ENCODE measurements around the gene ADGRV1. TPM values are rescaled to one million over a fixed set of nuclear protein-coding genes. Genes with fewer than 3 reads are reported as not detected.

Gene ADGRV1
- total and polyA plus RNA-seq, 2 donors, result 2.2 to 5.1 TPM

GRCh38 chr5:91146905-91147600, 588.5 kb downstream of the ADGRV1 start:
- no peak overlapping the region for H3K27ac ChIP-seq (ENCODE audit: low read depth in 1 of 2, low read length in 1 of 2)
- H3K36me3 ChIP-seq (ENCODE audit: control insufficient read depth in 2 of 2, insufficient read depth in 2 of 2, low read length in 1 of 2), result no peaks in the 10 kb centered on the region

DNA sequence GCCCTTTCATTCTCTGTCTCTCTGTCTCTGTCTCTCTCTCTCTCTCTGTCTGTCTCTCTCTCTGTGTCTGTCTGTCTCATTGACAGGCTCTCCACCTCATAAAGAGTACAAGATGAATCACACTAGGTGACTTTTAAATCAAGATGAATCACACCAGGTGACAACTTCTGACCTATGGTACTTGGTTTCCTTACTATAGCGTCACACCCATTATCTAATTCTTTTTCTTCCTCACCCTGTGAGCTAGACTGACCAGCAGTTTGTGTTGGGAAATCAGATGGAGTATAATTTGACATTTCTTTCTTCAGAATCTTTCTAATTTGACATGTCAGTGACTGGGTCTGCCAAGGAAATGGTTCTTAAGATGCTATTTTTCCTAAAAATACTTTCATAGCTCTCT, 591.6 kb downstream of the ADGRV1 start:
- WGBS, result 91% methylated on average over 1 of the region's 1 CpG

More at GRCh38 chr5:91146905-91147600, 588.5 kb downstream of the ADGRV1 start:
- 95% methylated on average over 4 of the region's 4 CpGs for WGBS
- DNase-seq (ENCODE audit: low read depth in 6 of 9, low spot score in 9 of 9), result no peak
- Histone ChIP-seq H3K9me3 (ENCODE audit: control insufficient read depth in 2 of 2, insufficient read depth in 1 of 2, low read length in 1 of 2) (peaks cover 0 to 6% of the 10 kb centered on the region in 2 donors), H3K4me3 (ENCODE audit: low read length in 2 of 2) (no peak overlapping the region), H3K27me3 (ENCODE audit: control insufficient read depth in 2 of 2, insufficient read depth in 1 of 2, low read length in 1 of 2) (no peaks in the 10 kb centered on the region), H3K4me1 (ENCODE audit: control insufficient read depth in 2 of 2, insufficient read depth in 2 of 2, low read length in 2 of 2) (no peaks in the 10 kb centered on the region)

GRCh38 chr5:91150636-91151035, 592.0 kb downstream of the ADGRV1 start:
- Histone ChIP-seq H3K4me3 (ENCODE audit: low read length in 2 of 2) (no peak overlapping the region), H3K36me3 (ENCODE audit: control insufficient read depth in 2 of 2, insufficient read depth in 2 of 2, low read length in 1 of 2) (no peaks in the 10 kb centered on the region), H3K27me3 (ENCODE audit: control insufficient read depth in 2 of 2, insufficient read depth in 1 of 2, low read length in 1 of 2) (no peaks in the 10 kb centered on the region), H3K9me3 (ENCODE audit: control insufficient read depth in 2 of 2, insufficient read depth in 1 of 2, low read length in 1 of 2) (peaks cover 0 to 6% of the 10 kb centered on the region in 2 donors), H3K4me1 (ENCODE audit: control insufficient read depth in 2 of 2, insufficient read depth in 2 of 2, low read length in 2 of 2) (no peaks in the 10 kb centered on the region), H3K27ac (ENCODE audit: low read depth in 1 of 2, low read length in 1 of 2) (no peak overlapping the region)
- no peak for DNase-seq (ENCODE audit: low read depth in 6 of 9, low spot score in 9 of 9)

More for the DNA sequence above, 591.6 kb downstream of the ADGRV1 start:
- Histone ChIP-seq H3K36me3 (ENCODE audit: control insufficient read depth in 2 of 2, insufficient read depth in 2 of 2, low read length in 1 of 2) (no peaks in the 10 kb centered on the region), H3K27ac (ENCODE audit: low read depth in 1 of 2, low read length in 1 of 2) (no peak overlapping the region), H3K27me3 (ENCODE audit: control insufficient read depth in 2 of 2, insufficient read depth in 1 of 2, low read length in 1 of 2) (no peaks in the 10 kb centered on the region), H3K9me3 (ENCODE audit: control insufficient read depth in 2 of 2, insufficient read depth in 1 of 2, low read length in 1 of 2) (peaks cover 0 to 6% of the 10 kb centered on the region in 2 donors), H3K4me1 (ENCODE audit: control insufficient read depth in 2 of 2, insufficient read depth in 2 of 2, low read length in 2 of 2) (no peaks in the 10 kb centered on the region), H3K4me3 (ENCODE audit: low read length in 2 of 2) (no peak overlapping the region)
- no peak for DNase-seq (ENCODE audit: low read depth in 6 of 9, low spot score in 9 of 9)

DNA sequence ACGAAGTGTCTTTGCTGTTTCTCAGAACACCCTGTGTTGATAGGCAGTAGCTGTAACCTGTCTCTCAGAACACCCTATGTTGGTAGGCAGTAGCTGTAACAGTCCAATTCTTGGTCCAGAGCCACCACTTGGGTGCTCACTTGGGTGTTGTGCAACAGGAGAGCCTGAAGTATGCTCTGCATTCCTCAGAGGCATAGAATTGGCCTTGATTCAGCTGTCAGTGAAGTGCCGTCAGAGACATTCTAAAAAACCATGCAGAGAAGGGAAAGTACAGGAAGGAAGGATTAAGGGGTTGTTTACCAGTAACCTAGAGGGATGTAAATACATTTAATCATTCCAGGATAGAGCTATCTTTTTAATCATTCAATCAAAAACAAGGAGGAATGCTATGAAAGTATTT, 593.4 kb downstream of the ADGRV1 start:
- DNase-seq (ENCODE audit: low read depth in 6 of 9, low spot score in 9 of 9), result peak in 1 of 9 donors; percentile 8
- Histone ChIP-seq H3K27ac (ENCODE audit: low read depth in 1 of 2, low read length in 1 of 2) (no peak overlapping the region), H3K4me3 (ENCODE audit: low read length in 2 of 2) (no peak overlapping the region), H3K36me3 (ENCODE audit: control insufficient read depth in 2 of 2, insufficient read depth in 2 of 2, low read length in 1 of 2) (no peaks in the 10 kb centered on the region), H3K9me3 (ENCODE audit: control insufficient read depth in 2 of 2, insufficient read depth in 1 of 2, low read length in 1 of 2) (peaks cover 0 to 6% of the 10 kb centered on the region in 2 donors), H3K4me1 (ENCODE audit: control insufficient read depth in 2 of 2, insufficient read depth in 2 of 2, low read length in 2 of 2) (no peaks in the 10 kb centered on the region), H3K27me3 (ENCODE audit: control insufficient read depth in 2 of 2, insufficient read depth in 1 of 2, low read length in 1 of 2) (no peaks in the 10 kb centered on the region)
- WGBS, result 74% methylated on average over 2 of the region's 2 CpGs

DNA sequence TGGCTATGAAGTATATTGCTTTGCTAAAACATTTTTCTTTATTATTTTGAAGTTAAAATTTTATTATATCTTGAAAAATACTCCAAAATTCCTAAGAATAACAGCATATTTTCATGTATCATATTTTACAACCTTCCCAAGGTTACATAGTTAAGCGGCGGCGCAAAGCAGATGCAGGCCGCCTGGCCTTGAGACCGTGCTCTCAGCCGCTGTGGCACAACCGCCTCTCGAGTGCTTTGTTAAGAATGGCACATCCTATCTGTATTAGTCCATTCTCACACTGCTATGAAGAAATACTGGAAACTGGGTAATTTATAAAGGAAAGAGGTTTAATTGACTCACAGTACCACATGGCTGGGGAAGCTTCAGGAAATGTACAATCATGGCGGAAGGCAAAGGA, 595.7 kb downstream of the ADGRV1 start:
- no peak overlapping the region for H3K27ac ChIP-seq (ENCODE audit: low read depth in 1 of 2, low read length in 1 of 2)
- no peaks in the 10 kb centered on the region for H3K27me3 ChIP-seq (ENCODE audit: control insufficient read depth in 2 of 2, insufficient read depth in 1 of 2, low read length in 1 of 2)
- H3K4me1 ChIP-seq (ENCODE audit: control insufficient read depth in 2 of 2, insufficient read depth in 2 of 2, low read length in 2 of 2), result no peaks in the 10 kb centered on the region
- no peaks in the 10 kb centered on the region for H3K9me3 ChIP-seq (ENCODE audit: control insufficient read depth in 2 of 2, insufficient read depth in 1 of 2, low read length in 1 of 2)
- DNase-seq (ENCODE audit: low read depth in 6 of 9, low spot score in 9 of 9), result no peak
- no peak overlapping the region for H3K4me3 ChIP-seq (ENCODE audit: low read length in 2 of 2)
- 99% methylated on average over 9 of the region's 9 CpGs for WGBS
- H3K36me3 ChIP-seq (ENCODE audit: control insufficient read depth in 2 of 2, insufficient read depth in 2 of 2, low read length in 1 of 2), result no peaks in the 10 kb centered on the region

DNA sequence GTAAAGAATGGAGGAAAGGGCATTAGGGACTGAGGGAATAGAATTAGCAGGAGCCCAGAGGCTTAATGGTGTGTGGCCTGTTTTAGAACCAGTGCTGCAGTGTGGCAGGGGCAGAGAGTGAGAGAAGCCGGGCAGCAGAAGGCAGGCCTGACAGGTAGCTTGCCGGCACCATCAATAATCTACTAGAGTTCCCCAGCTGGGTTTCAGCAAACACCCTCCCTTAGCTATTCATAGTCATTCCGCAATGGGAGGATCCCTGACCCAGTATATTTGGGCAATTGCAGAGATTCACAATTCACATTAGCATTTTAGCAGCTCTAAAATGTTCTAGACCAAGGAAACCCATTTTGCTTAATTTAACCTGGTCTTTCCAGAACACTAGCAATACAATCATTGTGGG, 596.7 kb downstream of the ADGRV1 start:
- no peaks in the 10 kb centered on the region for H3K4me1 ChIP-seq (ENCODE audit: control insufficient read depth in 2 of 2, insufficient read depth in 2 of 2, low read length in 2 of 2)
- no peak overlapping the region for H3K27ac ChIP-seq (ENCODE audit: low read depth in 1 of 2, low read length in 1 of 2)
- WGBS, result 97% methylated on average over 3 of the region's 3 CpGs
- H3K4me3 ChIP-seq (ENCODE audit: low read length in 2 of 2), result no peak overlapping the region
- H3K36me3 ChIP-seq (ENCODE audit: control insufficient read depth in 2 of 2, insufficient read depth in 2 of 2, low read length in 1 of 2), result no peaks in the 10 kb centered on the region
- H3K27me3 ChIP-seq (ENCODE audit: control insufficient read depth in 2 of 2, insufficient read depth in 1 of 2, low read length in 1 of 2), result no peaks in the 10 kb centered on the region
- H3K9me3 ChIP-seq (ENCODE audit: control insufficient read depth in 2 of 2, insufficient read depth in 1 of 2, low read length in 1 of 2), result no peaks in the 10 kb centered on the region
- no peak for DNase-seq (ENCODE audit: low read depth in 6 of 9, low spot score in 9 of 9)

DNA sequence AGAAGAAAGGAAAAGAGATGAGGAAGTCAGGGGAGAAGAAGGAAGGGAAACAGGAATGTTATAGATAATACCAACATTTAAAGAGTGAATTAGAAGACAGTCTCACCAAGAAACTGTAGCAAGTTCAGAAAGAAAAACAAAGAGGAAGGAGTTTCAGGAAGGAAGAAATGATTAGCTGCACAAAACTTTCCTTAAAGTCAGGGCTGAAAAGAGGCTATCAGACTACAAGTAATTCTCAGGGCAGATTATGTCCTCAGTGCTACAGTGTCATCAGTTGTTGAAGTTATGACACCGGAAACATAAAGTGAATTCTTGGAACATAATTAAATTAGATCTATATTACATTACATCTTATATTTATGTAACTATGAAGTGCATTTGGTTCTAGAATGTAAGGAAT, 597.6 kb downstream of the ADGRV1 start:
- Histone ChIP-seq H3K9me3 (ENCODE audit: control insufficient read depth in 2 of 2, insufficient read depth in 1 of 2, low read length in 1 of 2) (no peaks in the 10 kb centered on the region), H3K27me3 (ENCODE audit: control insufficient read depth in 2 of 2, insufficient read depth in 1 of 2, low read length in 1 of 2) (no peaks in the 10 kb centered on the region), H3K36me3 (ENCODE audit: control insufficient read depth in 2 of 2, insufficient read depth in 2 of 2, low read length in 1 of 2) (no peaks in the 10 kb centered on the region), H3K4me1 (ENCODE audit: control insufficient read depth in 2 of 2, insufficient read depth in 2 of 2, low read length in 2 of 2) (no peaks in the 10 kb centered on the region), H3K4me3 (ENCODE audit: low read length in 2 of 2) (no peak overlapping the region), H3K27ac (ENCODE audit: low read depth in 1 of 2, low read length in 1 of 2) (no peak overlapping the region)
- no peak for DNase-seq (ENCODE audit: low read depth in 6 of 9, low spot score in 9 of 9)
- WGBS, result 97% methylated on average over 1 of the region's 1 CpG

GRCh38 chr5:91158011-91158410, 599.4 kb downstream of the ADGRV1 start:
- peaks cover 0 to 8% of the 10 kb centered on the region in 2 donors for H3K4me1 ChIP-seq (ENCODE audit: control insufficient read depth in 2 of 2, insufficient read depth in 2 of 2, low read length in 2 of 2)
- H3K9me3 ChIP-seq (ENCODE audit: control insufficient read depth in 2 of 2, insufficient read depth in 1 of 2, low read length in 1 of 2), result no peaks in the 10 kb centered on the region
- no peak overlapping the region for H3K27ac ChIP-seq (ENCODE audit: low read depth in 1 of 2, low read length in 1 of 2)
- no peak overlapping the region for H3K4me3 ChIP-seq (ENCODE audit: low read length in 2 of 2)
- H3K27me3 ChIP-seq (ENCODE audit: control insufficient read depth in 2 of 2, insufficient read depth in 1 of 2, low read length in 1 of 2), result no peaks in the 10 kb centered on the region
- 98% methylated on average over 1 of the region's 1 CpG for WGBS
- H3K36me3 ChIP-seq (ENCODE audit: control insufficient read depth in 2 of 2, insufficient read depth in 2 of 2, low read length in 1 of 2), result no peaks in the 10 kb centered on the region
- DNase-seq (ENCODE audit: low read depth in 6 of 9, low spot score in 9 of 9), result no peak

- Histone ChIP-seq H3K4me1 (ENCODE audit: control insufficient read depth in 2 of 2, insufficient read depth in 2 of 2, low read length in 2 of 2) (peaks cover 0 to 8% of the 10 kb centered on the region in 2 donors), H3K27me3 (ENCODE audit: control insufficient read depth in 2 of 2, insufficient read depth in 1 of 2, low read length in 1 of 2) (no peaks in the 10 kb centered on the region), H3K27ac (ENCODE audit: low read depth in 1 of 2, low read length in 1 of 2) (no peak overlapping the region), H3K4me3 (ENCODE audit: low read length in 2 of 2) (no peak overlapping the region), H3K9me3 (ENCODE audit: control insufficient read depth in 2 of 2, insufficient read depth in 1 of 2, low read length in 1 of 2) (no peaks in the 10 kb centered on the region), H3K36me3 (ENCODE audit: control insufficient read depth in 2 of 2, insufficient read depth in 2 of 2, low read length in 1 of 2) (no peaks in the 10 kb centered on the region)
- 98% methylated on average over 1 of the region's 1 CpG for WGBS
- no peak for DNase-seq (ENCODE audit: low read depth in 6 of 9, low spot score in 9 of 9)
Measured at GRCh38 chr5:91159647-91160046, 601.0 kb downstream of the ADGRV1 start.
